ENCODE data around the gene TMPRSS4.

- TF ChIP-seq GATA2 (IDR thresholded peaks at IDR 0.05; ENCODE audit: low read depth, low read length) (no peak), GATA3 (IDR thresholded peaks at IDR 0.05; ENCODE audit: low read depth, low read length) (no peak)
Measured at GRCh38 chr11:118028626-118029025, 48.3 kb upstream of the TMPRSS4 start.
